Stomach (tissue), 4 donors: ENCODE data around the gene NCKAP5L.

ENCODE experiments used
- CTCF ChIP-seq, 7 experiments: fragments of 450-650 bp in 4 of 7; fragments of 200-600 bp in 3 of 7; sonication (generic) in 3 of 7; IDR thresholded peaks; one replicate each; pipeline ENCODE4 v1.5.1; 2016 to 2019; ENCODE audit warnings: antibody characterized with exemption in 7 of 7, control low read depth in 2 of 7, mild to moderate bottlenecking in 1 of 7
- POLR2A ChIP-seq, 4 donors: fragments of 450-650 bp; IDR thresholded peaks; one replicate each; pipeline ENCODE4 v1.6.1; 2016; ENCODE audit warnings: antibody characterized with exemption in 4 of 4, control low read depth in 2 of 4, mild to moderate bottlenecking in 1 of 4, moderate library complexity in 1 of 4
- POLR2AphosphoS5 ChIP-seq, 3 donors: sonication (generic); formaldehyde crosslinking; IDR thresholded peaks; one replicate each; pipeline ENCODE4 v1.6.1; 2016; ENCODE audit warnings: antibody characterized with exemption in 3 of 3

DNA sequence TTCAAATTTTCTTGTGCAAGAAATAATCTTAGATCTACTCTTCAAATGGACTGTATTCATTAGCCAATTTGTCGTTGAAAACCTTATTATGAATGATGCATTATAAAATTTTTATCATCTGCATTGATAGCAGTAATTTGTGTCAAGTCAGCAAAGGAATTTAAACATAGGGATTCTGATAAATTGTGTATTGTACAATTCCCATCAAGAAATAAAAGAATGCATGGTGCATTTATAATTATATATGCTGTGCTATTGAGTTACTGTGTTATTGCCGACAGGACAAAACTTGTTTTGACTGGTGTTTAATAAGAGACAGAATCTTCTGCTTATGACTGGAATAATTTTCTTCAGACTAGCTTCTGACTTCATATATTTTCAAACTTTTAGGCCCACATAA is 17.8 kb upstream of the NCKAP5L start:
- TF ChIP-seq CTCF (IDR thresholded peaks at IDR 0.05) (no peak), POLR2AphosphoS5 (IDR thresholded peaks at IDR 0.05) (no peak), POLR2A (IDR thresholded peaks at IDR 0.05) (no peak)
